Subcutaneous abdominal adipose tissue (tissue), 5 donors: ENCODE data around the gene TMEM89.

ENCODE experiments used
- H3K27ac ChIP-seq: one replicate; pipeline ENCODE4 v1.7.0; 2013; ENCODE audit warnings: low read depth, mild to moderate bottlenecking, inconsistent platforms, low read length, moderate library complexity
- H3K27me3 ChIP-seq, 5 donors: one replicate each; pipeline ENCODE4 v1.7.0; 2013; ENCODE audit warnings: low read length in 5 of 5, inconsistent platforms in 1 of 5; ENCODE audit not compliant: control insufficient read depth in 5 of 5, insufficient read depth in 4 of 5
- H3K36me3 ChIP-seq, 5 donors: one replicate each; pipeline ENCODE4 v1.7.0; 2013; ENCODE audit warnings: low read length in 5 of 5; ENCODE audit not compliant: control insufficient read depth in 5 of 5, insufficient read depth in 5 of 5
- H3K4me1 ChIP-seq, 5 donors: one replicate each; pipeline ENCODE4 v1.7.0; 2013; ENCODE audit warnings: low read length in 5 of 5, mild to moderate bottlenecking in 3 of 5, moderate library complexity in 1 of 5; ENCODE audit not compliant: control insufficient read depth in 5 of 5, insufficient read depth in 5 of 5
- H3K4me3 ChIP-seq, 5 donors: one replicate each; pipeline ENCODE4 v1.7.0; 2013; ENCODE audit warnings: low read length in 5 of 5, low read depth in 1 of 5
- H3K9ac ChIP-seq, 5 donors: one replicate each; pipeline ENCODE4 v1.7.0; 2013; ENCODE audit warnings: low read length in 5 of 5, mild to moderate bottlenecking in 4 of 5, moderate library complexity in 3 of 5
- H3K9me3 ChIP-seq, 5 donors: one replicate each; pipeline ENCODE4 v1.7.0; 2013; ENCODE audit warnings: low read length in 5 of 5; ENCODE audit not compliant: control insufficient read depth in 5 of 5
- donor health status: healthy.
- donor health status: healthy.
- donor health status: healthy.
- donor health status: healthy.
- donor health status: healthy.

Gene TMEM89

DNA sequence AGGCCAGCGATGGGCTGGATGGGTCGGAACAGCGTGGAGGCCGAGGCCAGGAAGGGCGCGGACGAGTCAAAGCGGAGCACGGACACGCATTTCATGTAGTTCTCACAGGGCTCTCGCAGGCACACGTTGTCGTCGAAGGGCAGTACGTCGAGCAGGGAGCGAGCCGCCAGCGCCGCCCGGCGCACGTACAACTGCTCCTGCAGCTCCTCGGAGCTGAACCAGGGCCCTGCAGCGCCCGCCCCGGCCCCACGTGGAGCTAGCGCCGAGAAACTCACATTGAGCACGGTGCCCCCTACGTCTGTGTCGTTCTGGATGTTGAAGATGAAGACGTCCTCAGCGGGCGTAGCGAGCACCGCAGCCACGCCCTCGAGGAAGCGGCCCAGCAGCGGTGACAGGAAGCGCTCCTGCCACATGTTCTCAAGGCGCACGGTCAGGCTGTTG is 35.3 kb upstream of the TMEM89 start:
- Histone ChIP-seq H3K36me3 (no peaks in the 10 kb centered on the region), H3K4me3 (peak overlapping the region in 4 of 5 donors; percentile 51 to 71 (median 62)), H3K27me3 (peaks cover 0 to 19% (median 14%) of the 10 kb centered on the region in 5 donors), H3K4me1 (peaks cover 0 to 29% (median 21%) of the 10 kb centered on the region in 5 donors), H3K9me3 (peaks cover 0 to 3% (median 0%) of the 10 kb centered on the region in 5 donors), H3K9ac (peak overlapping the region in 2 of 5 donors; percentile 21 to 47), H3K27ac (no peak overlapping the region)

DNA sequence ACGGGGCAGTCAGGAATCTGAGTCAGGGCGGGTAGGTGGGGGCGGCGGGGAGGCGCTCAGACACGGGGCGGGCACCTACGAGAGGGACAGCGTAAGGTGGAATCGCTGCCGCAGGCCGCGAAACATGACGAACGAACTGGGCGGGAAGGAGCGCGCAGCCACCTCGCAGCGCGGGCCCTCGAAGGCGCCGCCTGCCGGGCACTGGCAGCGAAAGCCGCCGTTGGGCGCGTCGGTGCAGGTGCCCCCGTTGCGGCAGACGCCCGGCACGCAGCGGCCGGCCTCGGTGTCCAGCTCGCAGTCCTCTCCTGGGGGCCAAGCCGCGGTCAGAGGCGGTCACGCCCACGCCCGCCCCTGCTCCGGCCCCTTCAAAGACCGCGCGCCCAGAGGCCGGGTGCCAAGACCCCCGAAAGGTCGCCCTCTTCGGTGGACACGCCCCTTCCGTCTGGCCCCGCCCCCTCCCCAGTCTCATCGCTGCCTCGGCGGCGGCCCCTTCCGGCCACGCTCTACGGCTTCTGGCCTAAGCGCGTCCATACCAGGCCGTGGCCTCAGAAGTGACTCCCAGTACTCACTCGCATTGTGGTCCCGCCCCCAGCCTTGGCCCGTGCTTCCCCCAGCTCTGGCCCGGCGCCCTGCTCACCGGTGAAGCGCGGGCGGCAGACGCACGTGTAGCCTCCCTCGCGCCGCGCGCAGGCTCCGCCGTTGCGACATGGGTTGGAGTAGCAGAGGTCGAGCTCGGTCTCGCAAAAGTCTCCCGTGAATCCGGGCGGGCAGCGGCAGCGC is 34.7 kb upstream of the TMEM89 start:
- peaks cover 0 to 19% (median 12%) of the 10 kb centered on the region in 5 donors for H3K27me3 ChIP-seq
- peak overlapping the region in 2 of 5 donors; percentile 21 to 47 for H3K9ac ChIP-seq
- peak overlapping the region in 4 of 5 donors; percentile 51 to 71 (median 62) for H3K4me3 ChIP-seq
- peaks cover 0 to 23% (median 16%) of the 10 kb centered on the region in 5 donors for H3K4me1 ChIP-seq
- no peak overlapping the region for H3K27ac ChIP-seq
- H3K36me3 ChIP-seq = no peaks in the 10 kb centered on the region
- peaks cover 0 to 3% (median 0%) of the 10 kb centered on the region in 5 donors for H3K9me3 ChIP-seq

- Histone ChIP-seq H3K4me3 (peak overlapping the region in 4 of 5 donors; percentile 51 to 71 (median 62)), H3K4me1 (peaks cover 0 to 19% (median 13%) of the 10 kb centered on the region in 5 donors), H3K27ac (no peak overlapping the region), H3K9ac (no peak overlapping the region), H3K9me3 (peaks cover 0 to 3% (median 0%) of the 10 kb centered on the region in 5 donors), H3K36me3 (no peaks in the 10 kb centered on the region), H3K27me3 (peaks cover 0 to 12% (median 6%) of the 10 kb centered on the region in 5 donors)
Observed at GRCh38 chr3:48655606-48656005, 34.0 kb upstream of the TMEM89 start.

- H3K27ac ChIP-seq = no peak overlapping the region
- no peak overlapping the region for H3K9ac ChIP-seq
- H3K9me3 ChIP-seq = peaks cover 0 to 3% (median 0%) of the 10 kb centered on the region in 5 donors
- peaks cover 0 to 8% (median 2%) of the 10 kb centered on the region in 5 donors for H3K27me3 ChIP-seq
- H3K36me3 ChIP-seq = no peaks in the 10 kb centered on the region
- peak overlapping the region in 1 of 5 donors; percentile 62 for H3K4me3 ChIP-seq
- H3K4me1 ChIP-seq = peaks cover 0 to 19% (median 13%) of the 10 kb centered on the region in 5 donors
Observed at GRCh38 chr3:48655063-48655462, 33.5 kb upstream of the TMEM89 start.

DNA sequence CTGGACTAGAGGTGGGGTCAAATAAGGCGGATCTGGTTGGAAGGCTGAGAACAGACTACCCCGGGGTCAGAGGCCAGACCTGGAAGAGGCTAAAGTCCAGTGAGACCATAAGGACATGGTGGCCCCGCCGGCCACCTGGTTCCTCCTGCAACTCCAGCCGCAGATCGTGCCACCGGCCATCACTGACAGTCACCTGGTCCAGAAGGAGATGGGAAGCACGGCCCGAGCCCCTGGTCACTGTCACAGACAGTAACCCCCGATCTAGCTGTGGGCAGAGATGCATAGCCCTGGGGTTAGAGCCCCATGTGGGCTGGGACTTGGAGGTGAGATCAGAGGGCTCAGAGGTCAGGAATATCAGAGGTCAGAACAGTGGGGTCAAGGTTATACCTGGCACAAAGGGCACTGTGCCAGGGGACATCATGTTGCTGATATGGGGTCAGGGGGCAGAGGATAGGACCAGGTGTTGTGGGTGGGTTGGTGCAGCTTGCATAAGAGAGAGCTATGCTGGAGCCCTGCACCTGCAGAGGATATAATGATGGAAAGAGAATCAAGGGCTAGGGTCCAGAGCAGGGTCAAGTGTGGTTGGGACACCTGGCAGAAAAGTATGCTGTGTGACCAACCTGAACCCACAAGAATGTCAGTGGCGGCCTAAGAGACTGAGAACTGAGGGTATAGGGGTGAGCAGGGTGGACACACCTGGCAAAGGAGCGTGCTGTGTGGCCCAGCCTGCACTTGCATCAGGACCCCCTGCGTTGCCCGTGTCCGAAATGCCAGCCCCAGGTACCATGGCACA is 31.6 kb upstream of the TMEM89 start:
- H3K9ac ChIP-seq = no peak overlapping the region
- H3K4me3 ChIP-seq = no peak overlapping the region
- H3K4me1 ChIP-seq = peaks cover 0 to 19% (median 13%) of the 10 kb centered on the region in 5 donors
- H3K27ac ChIP-seq = no peak overlapping the region
- peaks cover 0 to 2% (median 0%) of the 10 kb centered on the region in 5 donors for H3K27me3 ChIP-seq
- H3K9me3 ChIP-seq = peaks cover 0 to 3% (median 0%) of the 10 kb centered on the region in 5 donors
- no peaks in the 10 kb centered on the region for H3K36me3 ChIP-seq

- Histone ChIP-seq H3K4me3 (no peak overlapping the region), H3K9ac (no peak overlapping the region), H3K36me3 (no peaks in the 10 kb centered on the region), H3K27me3 (peaks cover 0 to 2% (median 0%) of the 10 kb centered on the region in 5 donors), H3K27ac (no peak overlapping the region), H3K9me3 (no peaks in the 10 kb centered on the region), H3K4me1 (peaks cover 0 to 13% (median 9%) of the 10 kb centered on the region in 5 donors)
Observed at GRCh38 chr3:48651771-48652170, 30.2 kb upstream of the TMEM89 start.

DNA sequence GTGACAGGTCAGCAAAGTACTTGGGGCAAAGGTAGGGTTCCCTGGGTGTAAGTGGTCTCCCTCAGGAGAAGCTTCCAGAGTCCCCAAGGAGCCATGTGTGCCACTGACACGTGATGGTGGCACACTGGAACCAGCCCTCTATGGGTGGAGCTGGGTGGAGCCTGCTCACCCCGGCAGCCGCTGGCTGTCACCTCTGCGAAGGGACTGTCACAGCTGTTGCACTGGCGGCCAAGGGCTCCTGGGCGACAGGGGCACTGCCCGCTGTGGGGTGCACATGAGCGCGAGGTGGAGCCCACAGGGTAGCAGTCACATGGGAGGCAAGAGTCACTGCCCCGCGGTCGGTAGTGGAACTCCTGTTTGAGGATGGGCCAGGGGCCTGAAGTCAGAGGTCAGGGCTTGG is 29.2 kb upstream of the TMEM89 start:
- no peak overlapping the region for H3K9ac ChIP-seq
- no peak overlapping the region for H3K27ac ChIP-seq
- peaks cover 0 to 2% (median 0%) of the 10 kb centered on the region in 5 donors for H3K27me3 ChIP-seq
- H3K9me3 ChIP-seq = no peaks in the 10 kb centered on the region
- no peaks in the 10 kb centered on the region for H3K36me3 ChIP-seq
- no peak overlapping the region for H3K4me3 ChIP-seq
- H3K4me1 ChIP-seq = peaks cover 0 to 5% (median 4%) of the 10 kb centered on the region in 5 donors

GRCh38 chr3:48648188-48648850 is 26.8 kb upstream of the TMEM89 start:
- Histone ChIP-seq H3K27me3 (peaks cover 0 to 4% (median 0%) of the 10 kb centered on the region in 5 donors), H3K4me1 (no peaks in the 10 kb centered on the region), H3K9ac (no peak overlapping the region), H3K36me3 (no peaks in the 10 kb centered on the region), H3K27ac (no peak overlapping the region), H3K9me3 (no peaks in the 10 kb centered on the region), H3K4me3 (no peak overlapping the region)

DNA sequence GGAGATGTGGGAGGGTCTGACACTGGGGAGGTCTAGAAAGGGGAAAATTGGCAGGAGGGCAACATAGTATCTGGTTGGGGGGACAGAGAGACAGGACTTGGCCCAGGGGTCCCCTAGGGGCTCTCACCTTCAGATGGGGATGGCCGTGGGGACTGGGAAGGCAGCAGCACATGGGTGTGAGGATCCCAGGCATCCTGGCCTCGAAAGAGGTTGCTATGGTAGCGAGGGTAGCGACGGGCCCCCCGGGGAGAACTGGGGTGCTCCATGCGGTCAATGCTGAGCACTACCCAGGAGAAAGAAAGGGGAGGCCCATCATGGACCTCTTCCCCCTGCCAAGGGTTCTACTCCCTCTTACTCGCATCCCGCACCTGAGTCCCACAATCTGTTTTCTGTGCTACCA is 26.1 kb upstream of the TMEM89 start:
- Histone ChIP-seq H3K27me3 (peaks cover 0 to 4% (median 0%) of the 10 kb centered on the region in 5 donors), H3K9me3 (no peaks in the 10 kb centered on the region), H3K4me1 (no peaks in the 10 kb centered on the region), H3K4me3 (no peak overlapping the region), H3K9ac (no peak overlapping the region), H3K27ac (no peak overlapping the region), H3K36me3 (no peaks in the 10 kb centered on the region)
